ENCODE measurements around the gene ZBTB20. TPM values are rescaled to one million over a fixed set of nuclear protein-coding genes. Genes with fewer than 3 reads are reported as not detected.

ZBTB20 gene
- total and polyA plus RNA-seq, 4 donors, result 0.88 to 83.2 (median 20.4) TPM

DNA sequence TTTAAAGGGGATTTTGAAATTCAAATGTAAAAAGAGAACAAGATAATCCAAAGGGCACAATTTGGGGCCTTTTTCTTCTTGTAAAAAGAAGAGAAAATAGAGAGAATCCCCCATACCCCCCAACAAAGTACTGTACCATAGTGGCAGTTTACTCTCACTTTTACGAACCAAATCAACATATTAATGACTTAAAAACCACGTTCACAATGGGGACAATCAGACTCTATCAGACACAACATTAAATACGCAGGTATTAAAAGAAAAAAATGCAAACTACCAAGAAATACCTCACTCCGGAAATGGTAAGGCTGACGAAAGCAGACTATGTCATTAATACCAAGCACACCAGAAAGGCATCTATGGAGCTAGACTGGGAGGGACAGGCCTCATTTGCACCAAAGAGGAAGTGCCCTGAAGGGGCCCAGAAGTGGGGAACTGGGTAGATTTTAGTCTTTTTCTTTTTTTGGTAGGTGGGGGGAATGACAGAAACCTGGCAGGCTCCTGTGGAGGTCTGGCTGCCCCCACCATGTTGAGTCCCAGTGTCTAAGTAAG lies 719.0 kb downstream of the ZBTB20 start:
- no peaks in the 10 kb centered on the region for H3K27me3 ChIP-seq (ENCODE audit: control insufficient read depth in 4 of 4, insufficient read depth in 4 of 4, low read length in 3 of 4)
- no peak for DNase-seq (ENCODE audit: low spot score)
- TF ChIP-seq HNF4A (conservative IDR thresholded peaks at IDR 0.05), result no peak
- WGBS, result 95% methylated on average over 5 of the region's 5 CpGs
- no peak overlapping the region for H3K27ac ChIP-seq (ENCODE audit: low read depth in 1 of 2, low read length in 2 of 2)
- H3K9me3 ChIP-seq (ENCODE audit: control insufficient read depth in 4 of 4, low read length in 3 of 4), result no peaks in the 10 kb centered on the region
- H3K4me3 ChIP-seq (ENCODE audit: low read depth in 1 of 3, low read length in 3 of 3), result no peak overlapping the region
- H3K36me3 ChIP-seq (ENCODE audit: control insufficient read depth in 4 of 4, insufficient read depth in 3 of 4, low read depth in 1 of 4, low read length in 3 of 4), result no peaks in the 10 kb centered on the region
- H3K4me1 ChIP-seq (ENCODE audit: control insufficient read depth in 4 of 4, insufficient read depth in 4 of 4, low read length in 3 of 4), result peaks cover 0 to 8% (median 3%) of the 10 kb centered on the region in 4 donors
- no peak overlapping the region for H3K9ac ChIP-seq (ENCODE audit: low read depth in 1 of 2, low read length in 2 of 2)

DNA sequence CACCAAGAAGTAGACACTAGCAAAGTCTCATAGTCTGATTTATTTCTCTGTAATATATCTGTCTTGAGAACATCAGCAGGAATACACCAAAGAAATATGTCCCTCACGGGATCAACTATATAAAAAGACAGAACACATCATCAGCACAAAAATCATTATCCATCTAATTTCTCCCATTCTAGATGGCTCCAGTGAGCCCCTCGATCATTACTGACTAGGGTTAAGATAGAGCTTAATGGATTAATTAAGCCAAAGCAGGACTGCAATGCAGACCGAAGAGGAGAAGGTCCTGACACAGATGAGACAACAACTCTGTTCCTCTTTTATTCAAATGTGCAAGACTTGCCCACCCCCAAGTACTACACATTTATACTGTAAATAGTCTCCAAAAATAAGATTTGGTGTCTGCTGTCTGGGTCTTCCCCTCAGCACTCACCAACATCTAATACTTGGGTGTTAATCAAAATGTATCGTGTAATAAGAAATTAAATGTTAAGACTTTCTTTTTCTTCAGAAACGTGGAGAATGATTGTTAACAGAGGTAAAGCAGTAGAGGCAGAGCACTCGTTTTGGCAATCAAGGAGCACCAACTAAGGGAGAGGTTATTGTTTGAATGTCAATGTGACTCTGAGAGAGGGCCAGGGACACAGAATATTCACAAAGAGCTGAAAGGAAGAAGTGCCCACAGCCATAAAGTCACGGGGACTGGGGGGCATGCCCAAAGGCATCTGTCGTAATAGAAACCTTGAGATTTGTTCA lies 719.6 kb downstream of the ZBTB20 start:
- H3K27ac ChIP-seq (ENCODE audit: low read depth in 1 of 2, low read length in 2 of 2), result no peak overlapping the region
- no peaks in the 10 kb centered on the region for H3K9me3 ChIP-seq (ENCODE audit: control insufficient read depth in 4 of 4, low read length in 3 of 4)
- no peak for DNase-seq (ENCODE audit: low spot score)
- H3K27me3 ChIP-seq (ENCODE audit: control insufficient read depth in 4 of 4, insufficient read depth in 4 of 4, low read length in 3 of 4), result no peaks in the 10 kb centered on the region
- peaks cover 0 to 8% (median 4%) of the 10 kb centered on the region in 4 donors for H3K4me1 ChIP-seq (ENCODE audit: control insufficient read depth in 4 of 4, insufficient read depth in 4 of 4, low read length in 3 of 4)
- no peak overlapping the region for H3K4me3 ChIP-seq (ENCODE audit: low read depth in 1 of 3, low read length in 3 of 3)
- whole genome bisulfite sequencing, result 91% methylated on average over 8 of the region's 8 CpGs
- H3K9ac ChIP-seq (ENCODE audit: low read depth in 1 of 2, low read length in 2 of 2), result no peak overlapping the region
- no peak for TF ChIP-seq GABPA (IDR thresholded peaks at IDR 0.05 in 1 of 2, conservative IDR thresholded peaks at IDR 0.05 in 1 of 2)
- no peak for TF ChIP-seq HNF4A (conservative IDR thresholded peaks at IDR 0.05)
- TF ChIP-seq, protein P1, sequence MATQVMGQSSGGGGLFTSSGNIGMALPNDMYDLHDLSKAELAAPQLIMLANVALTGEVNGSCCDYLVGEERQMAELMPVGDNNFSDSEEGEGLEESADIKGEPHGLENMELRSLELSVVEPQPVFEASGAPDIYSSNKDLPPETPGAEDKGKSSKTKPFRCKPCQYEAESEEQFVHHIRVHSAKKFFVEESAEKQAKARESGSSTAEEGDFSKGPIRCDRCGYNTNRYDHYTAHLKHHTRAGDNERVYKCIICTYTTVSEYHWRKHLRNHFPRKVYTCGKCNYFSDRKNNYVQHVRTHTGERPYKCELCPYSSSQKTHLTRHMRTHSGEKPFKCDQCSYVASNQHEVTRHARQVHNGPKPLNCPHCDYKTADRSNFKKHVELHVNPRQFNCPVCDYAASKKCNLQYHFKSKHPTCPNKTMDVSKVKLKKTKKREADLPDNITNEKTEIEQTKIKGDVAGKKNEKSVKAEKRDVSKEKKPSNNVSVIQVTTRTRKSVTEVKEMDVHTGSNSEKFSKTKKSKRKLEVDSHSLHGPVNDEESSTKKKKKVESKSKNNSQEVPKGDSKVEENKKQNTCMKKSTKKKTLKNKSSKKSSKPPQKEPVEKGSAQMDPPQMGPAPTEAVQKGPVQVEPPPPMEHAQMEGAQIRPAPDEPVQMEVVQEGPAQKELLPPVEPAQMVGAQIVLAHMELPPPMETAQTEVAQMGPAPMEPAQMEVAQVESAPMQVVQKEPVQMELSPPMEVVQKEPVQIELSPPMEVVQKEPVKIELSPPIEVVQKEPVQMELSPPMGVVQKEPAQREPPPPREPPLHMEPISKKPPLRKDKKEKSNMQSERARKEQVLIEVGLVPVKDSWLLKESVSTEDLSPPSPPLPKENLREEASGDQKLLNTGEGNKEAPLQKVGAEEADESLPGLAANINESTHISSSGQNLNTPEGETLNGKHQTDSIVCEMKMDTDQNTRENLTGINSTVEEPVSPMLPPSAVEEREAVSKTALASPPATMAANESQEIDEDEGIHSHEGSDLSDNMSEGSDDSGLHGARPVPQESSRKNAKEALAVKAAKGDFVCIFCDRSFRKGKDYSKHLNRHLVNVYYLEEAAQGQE (IDR thresholded peaks at IDR 0.05), result no peak
- no peak for TF ChIP-seq EGR1 (IDR thresholded peaks at IDR 0.05; ENCODE audit: low read depth in 2 of 2)
- no peak for TF ChIP-seq TAF1 (conservative IDR thresholded peaks at IDR 0.05)
- TF ChIP-seq, protein P2, sequence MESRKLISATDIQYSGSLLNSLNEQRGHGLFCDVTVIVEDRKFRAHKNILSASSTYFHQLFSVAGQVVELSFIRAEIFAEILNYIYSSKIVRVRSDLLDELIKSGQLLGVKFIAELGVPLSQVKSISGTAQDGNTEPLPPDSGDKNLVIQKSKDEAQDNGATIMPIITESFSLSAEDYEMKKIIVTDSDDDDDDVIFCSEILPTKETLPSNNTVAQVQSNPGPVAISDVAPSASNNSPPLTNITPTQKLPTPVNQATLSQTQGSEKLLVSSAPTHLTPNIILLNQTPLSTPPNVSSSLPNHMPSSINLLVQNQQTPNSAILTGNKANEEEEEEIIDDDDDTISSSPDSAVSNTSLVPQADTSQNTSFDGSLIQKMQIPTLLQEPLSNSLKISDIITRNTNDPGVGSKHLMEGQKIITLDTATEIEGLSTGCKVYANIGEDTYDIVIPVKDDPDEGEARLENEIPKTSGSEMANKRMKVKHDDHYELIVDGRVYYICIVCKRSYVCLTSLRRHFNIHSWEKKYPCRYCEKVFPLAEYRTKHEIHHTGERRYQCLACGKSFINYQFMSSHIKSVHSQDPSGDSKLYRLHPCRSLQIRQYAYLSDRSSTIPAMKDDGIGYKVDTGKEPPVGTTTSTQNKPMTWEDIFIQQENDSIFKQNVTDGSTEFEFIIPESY (IDR thresholded peaks at IDR 0.05), result no peak
- TF ChIP-seq, protein P3, sequence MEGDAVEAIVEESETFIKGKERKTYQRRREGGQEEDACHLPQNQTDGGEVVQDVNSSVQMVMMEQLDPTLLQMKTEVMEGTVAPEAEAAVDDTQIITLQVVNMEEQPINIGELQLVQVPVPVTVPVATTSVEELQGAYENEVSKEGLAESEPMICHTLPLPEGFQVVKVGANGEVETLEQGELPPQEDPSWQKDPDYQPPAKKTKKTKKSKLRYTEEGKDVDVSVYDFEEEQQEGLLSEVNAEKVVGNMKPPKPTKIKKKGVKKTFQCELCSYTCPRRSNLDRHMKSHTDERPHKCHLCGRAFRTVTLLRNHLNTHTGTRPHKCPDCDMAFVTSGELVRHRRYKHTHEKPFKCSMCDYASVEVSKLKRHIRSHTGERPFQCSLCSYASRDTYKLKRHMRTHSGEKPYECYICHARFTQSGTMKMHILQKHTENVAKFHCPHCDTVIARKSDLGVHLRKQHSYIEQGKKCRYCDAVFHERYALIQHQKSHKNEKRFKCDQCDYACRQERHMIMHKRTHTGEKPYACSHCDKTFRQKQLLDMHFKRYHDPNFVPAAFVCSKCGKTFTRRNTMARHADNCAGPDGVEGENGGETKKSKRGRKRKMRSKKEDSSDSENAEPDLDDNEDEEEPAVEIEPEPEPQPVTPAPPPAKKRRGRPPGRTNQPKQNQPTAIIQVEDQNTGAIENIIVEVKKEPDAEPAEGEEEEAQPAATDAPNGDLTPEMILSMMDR (IDR thresholded peaks at IDR 0.05; ENCODE audit: low read depth, low read length, missing input control), result no peak
- no peak for TF ChIP-seq HNF4G (IDR thresholded peaks at IDR 0.05)
- no peak for TF ChIP-seq JUND (IDR thresholded peaks at IDR 0.05)
- H3K36me3 ChIP-seq (ENCODE audit: control insufficient read depth in 4 of 4, insufficient read depth in 3 of 4, low read depth in 1 of 4, low read length in 3 of 4), result no peaks in the 10 kb centered on the region

All from liver (tissue), 9 donors.